Jurkat, Clone E6-1 (cell line): ENCODE results near the gene GPR156.
A peak's percentile ranks its signal among the peaks of the same experiment; 100 is the strongest.
"Not testable (repeated sequence)": the region's sequence is repeated elsewhere in the genome, so short reads cannot be mapped to it uniquely, and the experiment has no call there.

Experiments
- DNase-seq: peaks from one replicate; pipeline ENCODE4 v3.0.0-alpha.2; 2011; ENCODE audit warnings: low read depth, low spot score
- H3K4me3 ChIP-seq: 2 replicates; pipeline ENCODE4 v1.5.1; 2011; ENCODE audit warnings: mild to moderate bottlenecking, low read length, control low read depth, moderate library complexity

GPR156 gene

GRCh38 chr3:120170223-120170622 is 114.8 kb downstream of the GPR156 start:
- no peak overlapping the region for H3K4me3 ChIP-seq
- no peak for DNase-seq

DNA sequence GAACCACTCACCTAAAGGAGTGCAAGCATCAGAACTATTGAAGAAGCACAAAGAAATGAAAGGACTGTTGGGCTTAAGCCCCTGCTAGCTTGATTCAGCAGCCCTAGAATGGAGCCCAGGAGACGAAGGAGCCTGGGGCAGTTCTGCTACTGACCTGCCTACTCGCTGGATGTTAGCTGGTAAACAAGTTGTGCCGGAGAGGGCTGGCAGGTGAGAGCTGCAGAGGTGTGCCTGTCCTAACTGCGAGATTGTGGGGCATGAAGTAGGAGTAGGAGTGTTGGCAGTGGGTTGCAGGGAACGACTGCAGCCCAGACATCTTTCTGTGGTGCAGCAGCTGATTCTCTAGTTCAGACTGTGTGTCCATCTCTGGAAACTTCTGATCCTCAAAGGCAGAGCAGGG is 115.6 kb downstream of the GPR156 start:
- no peak overlapping the region for H3K4me3 ChIP-seq
- DNase-seq, result no peak

DNA sequence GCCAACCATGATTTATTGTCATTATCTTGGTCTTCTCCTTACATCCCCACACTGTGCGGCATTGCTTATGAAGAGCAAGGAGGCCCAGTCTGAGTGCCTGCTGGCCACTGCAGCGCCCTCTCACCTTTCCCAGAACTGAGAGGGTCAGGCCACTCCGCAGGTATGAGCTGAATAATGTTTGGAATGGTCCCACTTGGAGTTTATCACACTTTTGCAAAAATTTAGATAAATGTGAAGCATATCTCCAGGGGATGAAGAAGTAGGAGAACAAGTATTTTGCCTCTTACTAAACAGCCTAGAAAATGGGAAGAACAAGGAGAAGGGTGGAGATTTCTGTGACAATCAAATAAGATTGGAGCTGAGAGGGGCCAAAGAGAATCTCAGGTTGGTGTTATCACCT is 116.4 kb downstream of the GPR156 start:
- no peak for DNase-seq
- H3K4me3 ChIP-seq, result no peak overlapping the region

DNA sequence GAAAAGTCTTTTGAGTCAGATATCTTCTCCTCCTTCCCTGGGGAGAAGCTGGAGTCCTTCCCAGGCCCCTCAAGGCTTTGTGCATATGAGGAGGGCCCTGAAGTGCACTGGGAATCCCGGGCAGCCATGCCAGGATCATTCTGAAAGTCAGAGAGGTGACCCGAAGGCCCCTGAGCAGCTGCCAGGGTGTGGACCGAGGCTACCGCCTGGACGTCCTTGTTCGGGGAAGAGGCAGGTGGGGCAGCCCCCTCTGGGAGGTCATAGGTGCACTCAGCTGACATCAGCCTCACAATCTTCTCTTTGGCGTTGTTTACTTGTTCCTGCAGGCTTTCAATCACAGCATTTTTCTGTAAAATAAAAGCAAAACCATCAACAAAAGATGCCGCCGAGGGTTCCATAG is 117.0 kb downstream of the GPR156 start:
- no peak overlapping the region for H3K4me3 ChIP-seq
- DNase-seq, result no peak

DNA sequence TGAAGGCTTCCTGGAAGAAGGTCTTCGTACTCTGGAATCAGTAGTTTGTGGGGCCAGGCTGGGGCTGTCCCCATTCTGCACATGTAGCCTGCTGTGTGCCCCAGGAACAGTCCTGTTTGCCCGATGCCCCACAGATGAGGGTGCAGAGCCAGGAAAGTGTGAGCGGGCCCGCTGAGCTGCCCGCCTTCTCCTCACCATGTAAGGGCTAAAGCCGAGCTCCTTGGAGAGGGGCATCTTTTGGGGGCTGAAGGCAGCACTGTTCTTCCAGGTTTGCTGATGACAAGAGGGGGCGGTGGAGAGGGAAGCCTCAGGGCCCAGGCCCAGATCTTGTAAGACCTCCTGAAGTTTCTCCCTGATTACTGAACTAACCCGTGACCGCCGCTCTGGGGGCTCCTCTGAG is 117.5 kb downstream of the GPR156 start:
- H3K4me3 ChIP-seq, result no peak overlapping the region
- no peak for DNase-seq

DNA sequence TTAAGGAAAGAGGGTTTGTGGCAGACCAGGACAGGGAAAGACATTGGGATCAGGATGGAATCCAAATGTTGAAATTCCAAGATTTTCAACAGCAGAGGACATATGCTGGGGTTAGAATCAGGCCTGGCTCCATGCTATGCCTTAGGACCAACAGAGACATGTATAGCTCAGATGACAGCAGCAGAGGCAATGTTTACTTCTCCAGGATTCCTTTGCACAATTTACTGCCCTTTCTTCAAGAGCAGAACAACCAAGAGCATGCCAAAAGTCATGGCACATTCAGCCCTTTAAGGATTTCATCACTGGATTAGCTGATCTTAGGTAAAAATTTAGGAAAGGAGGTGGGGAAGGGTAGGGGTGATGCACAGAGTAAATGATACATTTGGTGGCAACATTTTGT is 121.2 kb downstream of the GPR156 start:
- DNase-seq, result no peak
- no peak overlapping the region for H3K4me3 ChIP-seq

DNA sequence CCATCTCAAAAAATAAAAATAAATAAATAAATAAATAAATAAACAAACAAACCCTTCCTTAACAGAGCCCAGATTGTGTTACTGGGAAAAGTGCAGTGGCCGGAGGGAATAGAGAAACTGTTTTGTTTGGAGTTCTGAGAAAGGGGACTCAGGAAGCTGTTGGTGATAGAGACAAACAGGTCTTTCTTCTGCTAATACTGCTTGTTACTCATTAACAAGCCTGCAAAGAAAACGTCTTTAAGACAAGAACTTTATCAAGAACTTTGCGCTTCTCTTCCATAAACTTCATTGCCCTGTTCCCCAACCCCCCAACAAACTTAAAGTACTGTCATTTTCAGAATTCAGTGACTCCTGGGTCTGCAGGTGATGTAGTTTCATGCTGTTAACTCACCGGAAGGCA is 122.0 kb downstream of the GPR156 start:
- no peak for DNase-seq
- no peak overlapping the region for H3K4me3 ChIP-seq

DNA sequence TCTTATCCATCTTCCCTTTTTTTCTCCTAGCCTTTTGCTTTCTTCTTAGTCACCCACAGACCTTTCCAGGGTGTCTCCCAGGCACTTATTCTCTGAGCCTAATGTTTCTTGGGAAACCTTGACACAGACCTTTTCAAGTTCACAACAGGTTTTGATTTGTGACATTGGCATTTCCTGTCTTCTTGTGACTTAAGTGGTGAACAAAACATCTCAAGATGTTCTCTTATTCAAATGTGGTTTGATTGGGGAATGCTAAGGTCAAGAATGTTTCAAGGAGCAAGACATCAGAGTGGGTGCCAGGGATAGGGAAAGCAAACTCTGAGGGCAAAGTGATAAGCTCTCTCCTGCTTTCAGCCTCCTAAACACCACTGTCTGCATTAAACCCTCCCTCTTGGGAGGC is 122.6 kb downstream of the GPR156 start:
- H3K4me3 ChIP-seq, result no peak overlapping the region
- no peak for DNase-seq

DNA sequence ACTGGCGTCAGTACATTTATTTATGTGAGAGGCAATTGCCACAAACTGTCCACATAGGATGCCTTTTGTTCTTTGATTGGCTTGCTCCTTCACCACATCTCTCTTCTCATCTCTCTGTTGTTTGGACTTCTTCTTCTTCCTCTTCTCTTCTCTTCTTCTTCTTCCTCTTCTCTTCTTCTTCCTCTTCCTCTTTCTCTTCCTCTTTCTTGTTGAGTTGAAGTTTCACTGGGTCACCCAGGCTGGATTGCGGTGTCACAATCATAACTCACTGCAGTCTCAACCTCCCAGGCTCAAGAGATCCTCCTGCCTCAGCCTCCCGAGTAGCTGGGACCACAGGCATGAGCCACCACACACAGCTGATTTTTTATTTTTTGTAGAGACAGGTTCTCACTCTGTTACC is 123.1 kb downstream of the GPR156 start:
- H3K4me3 ChIP-seq, result no peak overlapping the region
- no peak for DNase-seq

DNA sequence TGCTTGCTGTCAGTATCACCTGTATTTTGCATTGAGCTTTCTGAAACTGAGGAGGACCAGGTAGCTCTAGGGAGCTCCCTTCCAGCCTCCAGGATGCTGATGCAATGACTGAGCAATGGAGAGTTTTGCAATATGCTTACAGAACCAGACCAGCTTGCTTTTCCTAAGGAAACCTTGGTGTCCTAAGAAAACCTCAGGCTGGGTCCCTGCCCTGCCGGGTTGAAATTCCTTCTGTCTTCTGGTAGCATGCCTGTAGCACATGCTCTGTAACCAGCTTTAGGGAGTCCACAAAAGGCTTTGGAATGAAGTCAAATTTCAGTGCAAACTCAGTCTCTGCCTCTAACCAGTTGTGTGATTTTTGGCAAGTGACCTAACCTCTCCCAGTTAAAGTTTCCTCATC is 125.0 kb downstream of the GPR156 start:
- H3K4me3 ChIP-seq, result no peak overlapping the region
- no peak for DNase-seq

- H3K4me3 ChIP-seq, result no peak overlapping the region
Measured at GRCh38 chr3:120157681-120158080, 127.3 kb downstream of the GPR156 start.

GRCh38 chr3:120157113-120157512 is 127.9 kb downstream of the GPR156 start:
- DNase-seq, result no peak
- no peak overlapping the region for H3K4me3 ChIP-seq

More at GRCh38 chr3:120157681-120158080, 127.3 kb downstream of the GPR156 start:
- no peak for DNase-seq

- DNase-seq, result no peak
- H3K4me3 ChIP-seq, result no peak overlapping the region
Measured at GRCh38 chr3:120156699-120157098, 128.3 kb downstream of the GPR156 start.

DNA sequence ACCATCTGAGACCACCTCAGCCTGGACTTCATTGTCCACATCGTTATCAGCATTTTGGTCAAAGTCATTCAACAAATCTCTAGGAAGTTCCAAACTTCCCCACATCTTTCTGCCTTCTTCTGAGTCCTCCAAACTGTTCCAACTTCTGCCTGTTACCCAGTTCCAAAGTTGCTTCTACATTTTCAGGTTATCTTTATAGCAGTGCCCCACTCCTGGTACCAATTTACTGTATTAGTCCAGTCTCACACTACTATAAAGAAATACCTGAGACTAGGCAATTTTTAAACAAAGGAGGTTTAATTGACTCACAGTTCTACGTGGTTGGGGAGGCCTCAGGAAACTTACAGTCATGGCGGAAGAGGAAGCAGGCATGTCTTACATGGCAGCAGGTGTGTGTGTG is 129.3 kb downstream of the GPR156 start:
- H3K4me3 ChIP-seq, DNase-seq: not testable (repeated sequence)

DNA sequence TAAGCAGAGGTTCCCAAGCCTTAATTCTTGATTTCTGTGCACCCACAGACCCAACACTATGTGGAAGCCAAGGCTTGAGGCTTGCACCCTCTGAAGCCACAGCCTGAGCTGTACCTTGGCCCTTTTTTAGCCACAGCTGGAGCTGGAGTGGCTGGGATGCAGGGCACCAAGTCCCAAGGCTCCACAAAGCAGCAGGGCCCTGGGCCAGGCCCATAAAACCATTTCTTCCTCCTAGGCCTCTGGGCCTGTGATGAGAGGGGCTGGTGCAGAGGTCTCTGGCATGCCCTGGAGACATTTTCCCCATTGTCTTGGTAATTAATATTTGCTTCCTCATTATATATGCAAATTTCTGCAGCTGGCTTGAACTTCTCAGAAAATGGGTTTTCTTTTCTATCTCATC is 129.9 kb downstream of the GPR156 start:
- DNase-seq, result no peak
- no peak overlapping the region for H3K4me3 ChIP-seq

- no peak overlapping the region for H3K4me3 ChIP-seq
- DNase-seq, result no peak
Measured at GRCh38 chr3:120153294-120153693, 131.7 kb downstream of the GPR156 start.

- DNase-seq, result no peak
Measured at GRCh38 chr3:120151791-120152190, 133.2 kb downstream of the GPR156 start.

DNA sequence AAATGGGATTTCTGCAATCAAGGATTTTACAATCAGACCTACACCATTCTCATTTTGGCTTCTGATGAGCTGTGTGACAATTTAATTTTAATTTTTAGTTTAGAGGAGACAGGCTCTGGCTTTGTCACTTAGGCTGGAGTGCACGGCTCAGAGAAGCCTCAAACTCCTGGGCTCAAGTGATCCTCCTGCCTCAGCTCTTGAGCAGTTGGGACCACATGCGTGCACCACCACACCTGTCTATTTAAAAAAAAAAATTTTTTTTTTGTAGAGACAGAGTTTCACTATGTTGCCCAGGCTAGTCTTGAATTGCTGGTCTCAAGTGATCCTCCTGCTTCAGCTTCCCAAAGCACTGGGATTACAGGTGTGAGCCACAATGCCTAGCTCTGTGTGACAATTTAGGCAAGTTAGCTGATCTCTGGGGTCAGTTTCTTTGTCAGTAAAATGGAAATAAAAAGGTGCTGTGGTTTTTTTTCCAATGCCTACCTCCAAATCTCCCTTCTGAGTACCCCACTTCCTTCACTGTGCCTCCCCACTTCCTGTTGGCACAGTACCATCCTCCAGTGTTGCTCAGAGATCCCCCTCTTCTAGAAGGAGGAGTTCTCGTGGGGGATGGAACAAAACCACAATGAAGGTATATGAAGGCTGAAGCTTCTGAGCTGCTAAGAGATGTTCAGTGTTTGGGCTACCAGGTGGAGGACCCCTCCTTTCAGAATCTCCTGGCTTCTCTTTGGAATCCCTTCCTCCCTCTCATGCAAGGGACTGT is 136.7 kb downstream of the GPR156 start:
- peak overlapping the region; percentile 8 for H3K4me3 ChIP-seq
- DNase-seq, result peak; percentile 91

More at GRCh38 chr3:120151791-120152190, 133.2 kb downstream of the GPR156 start:
- H3K4me3 ChIP-seq, result no peak overlapping the region

- DNase-seq, result peak; percentile 92
- no peak overlapping the region for H3K4me3 ChIP-seq
Measured at GRCh38 chr3:120147072-120147871, 137.8 kb downstream of the GPR156 start.

- DNase-seq, result no peak
- H3K4me3 ChIP-seq, result no peak overlapping the region
Measured at GRCh38 chr3:120145542-120146285, 139.3 kb downstream of the GPR156 start.
